Loucy (cell line): ENCODE data around the gene ZNF665.
A peak's percentile ranks its signal among the peaks of the same experiment; 100 is the strongest.
"Not testable (repeated sequence)": the region's sequence is repeated elsewhere in the genome, so short reads cannot be mapped to it uniquely, and the experiment has no call there.

ENCODE experiments used
- H2AFZ ChIP-seq: fragments of 200-600 bp; sonication (generic); 2 replicates; pipeline ENCODE4 v1.6.0; 2016; ENCODE audit warnings: antibody characterized with exemption, mild to moderate bottlenecking, low read length, moderate library complexity
- H3F3A ChIP-seq: fragments of 200-600 bp; 2 replicates; pipeline ENCODE4 v1.6.0; 2016; ENCODE audit warnings: antibody characterized with exemption, low read depth, mild to moderate bottlenecking
- H3K27me3 ChIP-seq: fragments of 200-600 bp; sonication (generic); 2 replicates; pipeline ENCODE4 v1.6.1; 2014; ENCODE audit warnings: low read length, mild to moderate bottlenecking; ENCODE audit not compliant: insufficient read depth, poor library complexity, severe bottlenecking
- H3K36me3 ChIP-seq: fragments of 200-600 bp; sonication (generic); 2 replicates; pipeline ENCODE4 v1.6.1; 2016; ENCODE audit warnings: low read length; ENCODE audit not compliant: insufficient read depth
- H3K4me1 ChIP-seq: fragments of 200-600 bp; sonication (generic); 2 replicates; pipeline ENCODE4 v1.5.1; 2014; ENCODE audit warnings: low read length, mild to moderate bottlenecking; ENCODE audit not compliant: insufficient read depth, poor library complexity, severe bottlenecking
- H3K4me2 ChIP-seq: fragments of 200-600 bp; sonication (generic); 2 replicates; pipeline ENCODE4 v1.6.0; 2014; ENCODE audit warnings: antibody characterized with exemption, low read length, low read depth, mild to moderate bottlenecking; ENCODE audit not compliant: poor library complexity, severe bottlenecking
- H3K4me3 ChIP-seq: fragments of 200-600 bp; sonication (generic); 2 replicates; pipeline ENCODE4 v1.5.1; 2014; ENCODE audit warnings: low read length, mild to moderate bottlenecking, mixed read lengths; ENCODE audit not compliant: poor library complexity, severe bottlenecking
- H3K79me2 ChIP-seq: fragments of 200-600 bp; sonication (generic); 2 replicates; pipeline ENCODE4 v1.6.1; 2014; ENCODE audit warnings: low read length; ENCODE audit not compliant: insufficient read depth
- H3K9ac ChIP-seq: fragments of 200-600 bp; sonication (generic); 2 replicates; pipeline ENCODE4 v1.6.0; 2014; ENCODE audit warnings: mild to moderate bottlenecking, low read depth, low read length, moderate library complexity; ENCODE audit not compliant: poor library complexity, severe bottlenecking
- H3K9me2 ChIP-seq: fragments of 200-600 bp; sonication (generic); replicated peaks from 2 replicates; pipeline ENCODE4 v1.6.1; 2016; ENCODE audit warnings: low read depth, low read length, mixed read lengths
- H3K9me3 ChIP-seq: fragments of 200-600 bp; sonication (generic); 2 replicates; pipeline ENCODE4 v1.6.1; 2014; ENCODE audit warnings: mild to moderate bottlenecking, antibody characterized with exemption, low read length, low read depth; ENCODE audit not compliant: insufficient read depth
- H4K20me1 ChIP-seq: fragments of 200-600 bp; sonication (generic); 2 replicates; pipeline ENCODE4 v1.6.0; 2014; ENCODE audit warnings: antibody characterized with exemption, low read length, mild to moderate bottlenecking; ENCODE audit not compliant: insufficient read depth, poor library complexity, severe bottlenecking
- CTCF ChIP-seq: fragments of 200-600 bp; sonication (generic); conservative IDR thresholded peaks from 2 replicates; pipeline ENCODE4 v1.5.1; 2014; ENCODE audit warnings: mild to moderate bottlenecking, antibody characterized with exemption, low read length
- EZH2phosphoT487 ChIP-seq: fragments of 200-600 bp; IDR thresholded peaks from 2 replicates; pipeline ENCODE4 v1.6.1; 2018; ENCODE audit warnings: antibody characterized with exemption, mild to moderate bottlenecking, moderate library complexity, borderline replicate concordance

Gene ZNF665

GRCh38 chr19:53195265-53195903 is 2.2 kb upstream of the ZNF665 start:
- H3K4me1 ChIP-seq: peaks cover 21% of the 10 kb centered on the region
- H3K9me3 ChIP-seq: no peaks in the 10 kb centered on the region
- H3K27me3 ChIP-seq: no peaks in the 10 kb centered on the region
- TF ChIP-seq EZH2phosphoT487 (no peak), CTCF (peak; percentile 98)
- peak overlapping the region; percentile 74 for H3K4me2 ChIP-seq
- peak overlapping the region; percentile 84 for H2AFZ ChIP-seq
- no peaks in the 10 kb centered on the region for H3K9me2 ChIP-seq
- H3K9ac ChIP-seq: no peak overlapping the region
- H3F3A ChIP-seq: no peaks in the 10 kb centered on the region
- H3K4me3 ChIP-seq: peak overlapping the region; percentile 29
- H4K20me1 ChIP-seq: no peaks in the 10 kb centered on the region
- H3K79me2 ChIP-seq: peaks cover 14% of the 10 kb centered on the region
- no peaks in the 10 kb centered on the region for H3K36me3 ChIP-seq

GRCh38 chr19:53193535-53194222 is 521 bp upstream of the ZNF665 start:
- Histone ChIP-seq H3K4me3 (peak overlapping the region; percentile 94), H3K36me3 (no peaks in the 10 kb centered on the region)
- TF ChIP-seq EZH2phosphoT487 (no peak), CTCF (no peak)

GRCh38 chr19:53190253-53190652 is 2.9 kb downstream of the ZNF665 start:
- TF ChIP-seq CTCF (0 out of 2 replicates have a peak, but pooled peaks have one; percentile 22), EZH2phosphoT487 (no peak)
- H3K36me3 ChIP-seq: no peaks in the 10 kb centered on the region
- no peak overlapping the region for H2AFZ ChIP-seq

More at GRCh38 chr19:53193535-53194222, 521 bp upstream of the ZNF665 start:
- no peaks in the 10 kb centered on the region for H3K9me3 ChIP-seq
- H3K79me2 ChIP-seq: peaks cover 14% of the 10 kb centered on the region
- peak overlapping the region; percentile 94 for H2AFZ ChIP-seq
- no peaks in the 10 kb centered on the region for H3F3A ChIP-seq
- no peaks in the 10 kb centered on the region for H4K20me1 ChIP-seq
- no peaks in the 10 kb centered on the region for H3K27me3 ChIP-seq
- H3K9ac ChIP-seq: peak overlapping the region; percentile 13
- no peaks in the 10 kb centered on the region for H3K9me2 ChIP-seq
- peak overlapping the region; percentile 72 for H3K4me2 ChIP-seq
- H3K4me1 ChIP-seq: peaks cover 21% of the 10 kb centered on the region

GRCh38 chr19:53189691-53190198 is 3.4 kb downstream of the ZNF665 start:
- not testable (repeated sequence) for H3K4me1 ChIP-seq, H3K4me3 ChIP-seq, H4K20me1 ChIP-seq

More at GRCh38 chr19:53190253-53190652, 2.9 kb downstream of the ZNF665 start:
- Histone ChIP-seq H4K20me1 (no peaks in the 10 kb centered on the region), H3F3A (no peaks in the 10 kb centered on the region), H3K4me3 (no peak overlapping the region), H3K4me2 (no peak overlapping the region), H3K27me3 (no peaks in the 10 kb centered on the region), H3K9ac (no peak overlapping the region), H3K79me2 (peaks cover 9% of the 10 kb centered on the region), H3K9me2 (no peaks in the 10 kb centered on the region), H3K4me1 (peaks cover 9% of the 10 kb centered on the region), H3K9me3 (no peaks in the 10 kb centered on the region)

More at GRCh38 chr19:53189691-53190198, 3.4 kb downstream of the ZNF665 start:
- H3K9me3 ChIP-seq, H3F3A ChIP-seq, H3K27me3 ChIP-seq, H3K9me2 ChIP-seq, H3K4me2 ChIP-seq, H3K79me2 ChIP-seq, H3K9ac ChIP-seq, H3K36me3 ChIP-seq, H2AFZ ChIP-seq: not testable (repeated sequence)
